Non-pigmented ciliary epithelial cell (primary cell): Measurements from ENCODE around the gene C3.
"Not testable (repeated sequence)": the region's sequence is repeated elsewhere in the genome, so short reads cannot be mapped to it uniquely, and the experiment has no call there.

Source experiments
- DNase-seq: peaks from one replicate; pipeline ENCODE4 v3.0.0-alpha.2; 2010; ENCODE audit warnings: low read depth

Gene C3

DNA sequence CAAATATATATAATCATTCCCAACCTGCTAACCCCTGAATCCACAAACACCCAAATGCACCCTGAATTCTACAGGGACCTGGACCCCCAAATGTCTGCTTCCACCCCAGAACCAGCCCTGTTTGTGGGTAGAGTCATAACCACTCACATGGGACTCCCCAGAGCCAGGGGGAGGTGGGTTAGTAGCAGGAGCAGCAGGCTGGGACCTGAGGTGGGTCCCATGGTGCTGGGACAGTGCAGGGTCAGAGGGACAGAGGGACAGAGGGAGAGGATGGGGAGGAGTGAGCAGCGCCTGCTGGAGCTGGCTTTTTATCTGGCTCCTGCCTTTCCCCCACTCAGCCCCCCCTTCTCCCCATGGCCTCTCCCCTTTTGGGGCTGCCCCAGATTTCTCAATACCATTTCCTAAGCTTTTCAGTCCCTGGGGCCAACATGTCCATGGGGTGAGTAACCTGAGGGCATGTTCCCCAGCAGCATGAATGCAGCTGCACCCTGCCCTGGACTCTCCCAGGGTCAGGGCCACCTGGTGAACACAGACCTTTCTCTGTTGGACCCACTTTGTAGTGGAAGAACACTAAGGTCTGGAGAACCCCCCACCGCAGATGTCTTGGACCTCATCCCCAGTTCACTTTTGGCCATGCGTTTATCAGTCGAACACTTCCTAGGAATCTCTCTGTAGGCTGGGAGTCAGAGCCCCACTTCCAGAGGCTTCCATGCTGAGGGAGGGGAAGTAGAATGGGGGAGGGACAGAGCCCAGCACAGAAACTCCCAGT lies at the start of gene C3:
Gene C3 (minus strand): TSS at position 282 of the 769 bp plus-strand sequence. CDS start 61 bp downstream, at position 221.
- no peak for DNase-seq

DNA sequence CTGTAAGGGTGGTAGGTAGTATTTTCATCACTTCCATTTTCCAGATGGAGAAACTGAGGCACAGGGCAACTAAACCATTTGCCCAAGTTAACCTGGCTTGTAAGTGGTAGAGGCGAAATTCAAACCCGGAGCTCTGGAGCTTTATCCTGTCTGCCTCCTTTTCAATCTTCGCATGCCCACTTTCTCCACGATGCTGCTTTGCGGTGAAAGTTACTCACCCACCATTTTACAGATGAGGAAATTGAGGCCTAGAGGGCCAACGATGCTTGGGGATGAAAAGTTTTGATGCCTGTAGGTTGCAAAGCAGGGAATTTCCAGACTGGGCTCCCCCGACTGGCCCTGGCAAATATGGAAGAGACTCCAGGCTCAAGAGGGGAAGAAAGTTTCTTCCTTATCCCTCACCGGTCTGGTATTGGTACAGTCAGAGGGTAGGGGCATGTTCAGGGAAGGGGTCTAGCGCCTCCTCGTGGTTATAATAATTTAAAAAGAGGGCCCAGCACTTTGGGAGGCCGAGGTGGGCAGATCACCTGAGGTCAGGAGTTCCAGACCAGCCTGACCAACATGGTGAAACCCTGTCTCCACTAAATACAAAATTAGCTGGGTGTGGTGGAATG lies 48.7 kb upstream of the C3 start:
- DNase-seq = no peak

DNA sequence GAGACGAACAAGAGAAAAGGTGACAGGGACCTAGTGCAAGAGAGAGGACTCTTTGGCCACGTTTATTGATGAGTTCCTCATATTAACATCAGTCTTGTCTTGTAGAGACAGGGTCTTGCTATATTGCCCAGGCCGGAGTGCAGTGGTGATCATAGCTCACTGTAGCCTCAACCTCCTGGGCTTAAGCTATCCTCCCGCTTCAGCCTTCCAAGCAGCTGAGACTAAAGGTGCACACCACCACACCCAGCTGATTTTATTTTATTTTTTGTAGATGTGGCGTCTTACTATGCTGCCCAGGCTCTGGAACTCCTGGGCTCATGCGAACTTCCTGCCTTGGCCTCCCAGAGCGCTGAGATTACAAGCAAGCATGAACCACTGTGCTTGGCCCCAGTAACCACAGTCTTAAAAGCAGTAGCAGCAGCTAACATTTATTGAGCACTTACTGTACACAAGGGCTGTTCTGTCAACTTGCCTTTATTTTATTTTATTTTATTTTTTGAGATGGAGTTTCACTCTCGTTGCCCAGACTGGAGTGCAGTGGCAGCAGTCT lies 47.9 kb upstream of the C3 start:
- no peak for DNase-seq

GRCh38 chr19:6767357-6768235 lies 47.1 kb upstream of the C3 start, which contains the start of gene SH2D3A:
TSS of gene SH2D3A (minus strand) at chr19:6767435. CDS start at chr19:6763748, 3,687 bp downstream.
- DNase-seq = no peak

DNA sequence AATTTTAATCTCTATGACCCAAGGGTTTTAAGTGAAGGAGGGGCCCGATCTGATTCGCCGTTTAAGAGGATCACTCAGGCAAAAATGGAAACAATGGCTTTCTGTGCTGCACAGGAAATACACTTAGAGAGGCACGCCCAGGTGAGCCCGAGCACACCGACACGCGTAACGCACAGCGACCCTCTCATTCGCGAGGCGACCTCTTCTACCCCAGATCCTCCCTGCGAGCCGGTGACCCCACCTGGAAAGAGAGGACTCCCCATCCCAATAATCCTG lies 46.6 kb upstream of the C3 start:
- DNase-seq = no peak

DNA sequence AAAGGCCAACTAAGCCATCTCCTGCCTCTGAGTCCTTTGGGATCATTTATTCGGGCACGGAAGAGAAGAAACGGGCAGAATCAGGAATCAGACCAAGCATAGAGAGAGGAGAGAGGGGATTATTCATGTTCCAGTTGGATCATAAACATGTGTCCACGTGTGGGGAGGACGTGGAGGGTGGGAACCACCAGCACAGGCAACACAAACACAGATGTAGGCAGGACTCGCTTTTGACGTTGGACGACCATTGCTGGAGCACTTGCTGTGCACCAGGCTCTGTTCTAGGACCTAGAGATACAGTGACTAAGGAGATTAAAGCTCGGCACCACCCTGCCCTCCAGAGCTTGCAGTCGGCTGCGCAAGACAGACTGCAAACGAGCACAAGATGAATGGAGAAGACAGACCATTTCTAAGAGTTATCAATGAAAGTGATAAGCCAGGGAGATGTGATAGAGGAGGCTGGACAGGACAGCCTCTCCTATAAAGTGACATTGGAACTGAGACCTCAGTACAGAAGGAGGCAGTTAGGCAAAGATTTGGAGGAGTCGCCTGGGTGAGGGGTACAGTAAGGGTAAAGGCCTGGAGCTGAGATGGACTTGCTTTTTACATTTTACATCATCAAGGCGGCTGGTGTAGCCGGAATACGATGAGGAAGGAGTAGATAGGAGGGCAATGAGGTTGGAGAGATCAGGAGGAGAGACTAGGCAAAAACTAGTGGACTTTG lies 46.1 kb upstream of the C3 start:
- no peak for DNase-seq

GRCh38 chr19:6765738-6766356 lies 45.4 kb upstream of the C3 start:
- DNase-seq = no peak

GRCh38 chr19:6762253-6762797 lies 41.9 kb upstream of the C3 start:
- DNase-seq = not testable (repeated sequence)

DNA sequence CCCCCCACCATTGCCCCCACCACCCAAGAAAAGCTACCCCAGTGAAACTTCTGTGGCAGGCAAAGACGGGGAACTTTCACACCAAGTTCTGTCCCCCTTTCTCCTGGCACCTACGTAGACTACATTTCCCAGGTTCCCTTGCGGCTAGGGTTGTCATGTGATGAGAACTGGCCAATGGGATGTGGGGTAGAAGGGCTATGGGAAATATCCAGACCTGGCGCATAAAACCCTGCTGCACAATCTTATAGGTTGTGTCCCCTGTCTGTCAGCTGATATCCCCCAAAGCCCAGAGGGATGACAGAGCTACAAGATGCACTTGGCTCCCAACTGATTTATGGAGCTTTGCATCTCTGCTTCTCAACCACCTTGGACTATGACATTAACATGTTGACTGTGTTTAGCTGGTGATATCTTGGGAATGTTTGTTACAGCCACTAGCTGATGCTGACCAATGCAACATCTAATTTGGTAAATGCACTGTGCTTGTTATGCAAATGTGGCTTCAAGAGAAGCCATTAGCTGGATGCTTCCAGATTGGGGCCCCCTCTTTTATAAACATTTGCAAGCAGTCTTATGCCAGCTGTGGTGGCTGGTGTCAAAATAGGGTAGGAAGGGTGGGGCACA lies 40.7 kb upstream of the C3 start:
- no peak for DNase-seq

DNA sequence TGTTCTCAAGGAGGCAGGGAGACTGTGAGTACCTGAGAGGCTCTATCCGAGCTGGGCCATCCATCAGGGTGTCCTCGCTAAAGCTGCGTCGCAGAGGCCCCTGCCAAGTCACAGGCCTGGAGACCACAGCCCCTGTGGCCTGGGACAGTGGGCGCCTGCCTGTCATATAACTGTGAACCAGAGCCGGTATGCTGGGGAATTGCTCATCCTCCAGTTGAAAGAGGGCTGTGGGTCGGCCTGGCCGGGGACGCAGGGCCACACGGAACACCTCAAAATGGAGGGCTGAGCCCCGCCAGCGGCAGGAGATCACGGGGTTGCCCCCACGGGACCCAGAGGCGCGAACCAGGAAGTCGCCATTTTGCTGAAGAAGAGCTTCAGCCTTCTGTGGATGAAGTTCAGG lies 40.2 kb upstream of the C3 start:
- no peak for DNase-seq

GRCh38 chr19:6754653-6755463 lies 34.4 kb upstream of the C3 start:
- DNase-seq = no peak

GRCh38 chr19:6754136-6754535 lies 33.7 kb upstream of the C3 start:
- DNase-seq = no peak

DNA sequence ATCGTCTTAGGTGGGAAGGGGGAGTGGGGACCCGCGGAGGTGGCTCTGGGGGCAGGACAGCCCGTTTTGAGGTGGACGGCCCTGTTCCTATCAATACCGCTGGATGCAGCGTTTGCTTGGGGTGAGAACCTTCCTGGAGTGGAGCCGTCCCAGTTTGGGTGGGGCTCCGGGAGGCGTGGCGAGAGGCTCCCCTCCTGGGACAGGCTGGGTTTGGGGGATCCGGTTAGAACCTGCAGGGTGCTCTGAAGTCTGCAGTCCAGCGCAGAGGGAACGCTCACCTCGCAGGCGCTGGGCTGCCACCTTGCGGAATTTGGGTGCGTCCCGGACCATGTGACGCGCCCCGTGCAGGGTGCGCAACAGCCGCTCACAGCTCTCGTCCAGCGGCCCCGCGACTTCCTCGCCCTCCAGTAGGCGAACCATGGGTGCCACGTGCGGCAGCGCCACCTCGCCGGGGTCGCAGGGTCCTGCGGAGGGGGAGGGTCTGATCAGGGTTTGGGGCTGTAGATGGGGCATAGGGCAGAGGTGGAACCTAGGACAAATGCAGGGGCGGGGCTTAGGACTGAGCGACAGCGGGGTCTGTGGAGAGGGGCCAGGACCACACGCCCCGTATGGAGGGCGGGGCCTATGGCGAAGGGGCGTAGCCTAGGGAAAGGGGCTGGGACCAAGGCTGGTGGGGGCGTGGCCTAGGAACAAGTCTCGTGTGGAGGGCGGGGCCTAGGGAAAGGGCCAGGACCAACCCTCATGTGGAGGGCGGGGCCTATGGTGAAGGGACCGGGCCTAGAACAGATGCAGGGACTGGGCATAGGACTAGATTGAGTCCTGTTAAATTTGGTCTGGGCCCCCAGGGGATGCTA lies 33.0 kb upstream of the C3 start:
- no peak for DNase-seq

DNA sequence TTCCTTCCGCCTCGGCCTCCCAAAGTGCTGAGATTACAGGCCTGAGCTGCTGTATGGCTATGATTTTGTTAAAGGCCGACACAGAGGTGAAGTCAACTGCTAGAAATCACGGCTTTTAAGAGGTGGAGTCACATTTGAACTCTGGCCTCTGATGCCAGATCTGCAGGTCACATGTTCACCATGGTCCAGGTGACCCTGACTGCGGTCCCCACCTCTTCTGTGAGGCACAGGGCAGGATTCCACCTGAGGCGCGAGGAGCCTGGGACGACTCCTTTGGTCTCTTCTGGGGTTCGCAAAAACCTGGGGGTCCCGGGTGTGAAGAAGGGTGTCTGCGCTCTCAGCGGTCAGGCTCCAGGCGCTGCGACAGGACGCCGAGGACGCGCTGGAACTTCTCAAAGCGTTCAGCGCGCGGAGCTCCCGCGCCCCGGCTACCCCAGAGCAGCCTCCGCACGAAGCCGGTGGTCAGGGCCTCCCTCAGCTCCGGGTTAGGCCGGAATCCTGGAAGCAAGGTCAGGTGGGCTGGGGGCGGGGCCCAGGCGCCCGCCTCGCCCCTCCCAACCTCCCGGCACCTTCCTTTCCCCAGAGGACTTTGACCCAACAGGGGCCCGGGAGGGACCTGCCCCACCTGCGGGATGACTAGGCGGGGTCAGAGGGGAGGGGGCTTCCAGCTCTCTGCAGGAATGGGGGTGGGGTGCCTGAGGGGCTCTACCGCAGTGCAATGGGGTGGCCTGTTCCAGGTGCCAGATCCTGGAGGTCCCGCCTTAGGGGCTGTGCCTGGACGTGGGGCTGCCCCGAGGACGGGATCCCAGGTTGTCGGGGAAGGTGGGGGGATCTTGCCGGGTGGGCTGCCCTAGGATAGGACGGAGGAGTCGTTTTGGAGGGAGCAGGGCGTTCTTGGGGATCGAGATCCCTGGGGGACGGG lies 32.1 kb upstream of the C3 start:
- DNase-seq = no peak

DNA sequence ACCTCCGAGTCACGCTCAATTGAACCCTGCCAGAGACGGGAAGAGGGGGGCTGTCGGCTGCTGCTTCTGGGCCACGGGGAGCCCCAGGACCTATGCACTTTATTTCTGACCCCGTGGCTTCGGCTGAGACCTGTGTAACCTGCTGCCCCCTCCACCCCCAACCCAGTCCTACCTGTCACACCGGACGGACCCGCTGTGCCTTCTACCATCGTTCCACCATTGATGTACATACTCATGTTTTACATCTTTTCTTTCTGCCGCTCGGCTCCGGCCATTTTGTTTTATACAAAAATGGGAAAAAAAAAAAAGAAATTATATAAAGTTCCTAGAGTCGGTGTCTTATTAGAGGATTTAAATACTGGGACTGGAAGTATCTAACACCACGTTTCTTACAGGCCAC lies 30.7 kb upstream of the C3 start:
- no peak for DNase-seq

GRCh38 chr19:6750062-6750461 lies 29.6 kb upstream of the C3 start:
- DNase-seq = no peak

- not testable (repeated sequence) for DNase-seq
Measured at GRCh38 chr19:6748543-6748942, 28.1 kb upstream of the C3 start.

- DNase-seq = no peak
Measured at GRCh38 chr19:6745965-6746364, 25.5 kb upstream of the C3 start.
